Cardiac fibroblast (primary cell): ENCODE results near the gene ANKRD37.
A peak's percentile ranks its signal among the peaks of the same experiment; 100 is the strongest.

Experiments used
- DNase-seq, 2 donors: peaks; one replicate each; pipeline versions ENCODE4 v3.0.0 to v3.0.0-alpha.2; 2010; ENCODE audit warnings: low read depth in 2 of 2
- H3K4me3 ChIP-seq, 2 donors: replicated peaks in 1 of 2; 1 replicate in 1 of 2; 2 replicates in 1 of 2; pipeline ENCODE4 v1.5.1; 2011; ENCODE audit warnings: low read depth in 2 of 2, low read length in 2 of 2, mild to moderate bottlenecking in 2 of 2, moderate library complexity in 1 of 2
- TF ChIP-seq, protein P1 (sequence below): IDR thresholded peaks from one replicate; pipeline ENCODE4 v1.5.1; 2011; ENCODE audit warnings: low read depth, mild to moderate bottlenecking, low read length, inconsistent platforms

ANKRD37 gene

DNA sequence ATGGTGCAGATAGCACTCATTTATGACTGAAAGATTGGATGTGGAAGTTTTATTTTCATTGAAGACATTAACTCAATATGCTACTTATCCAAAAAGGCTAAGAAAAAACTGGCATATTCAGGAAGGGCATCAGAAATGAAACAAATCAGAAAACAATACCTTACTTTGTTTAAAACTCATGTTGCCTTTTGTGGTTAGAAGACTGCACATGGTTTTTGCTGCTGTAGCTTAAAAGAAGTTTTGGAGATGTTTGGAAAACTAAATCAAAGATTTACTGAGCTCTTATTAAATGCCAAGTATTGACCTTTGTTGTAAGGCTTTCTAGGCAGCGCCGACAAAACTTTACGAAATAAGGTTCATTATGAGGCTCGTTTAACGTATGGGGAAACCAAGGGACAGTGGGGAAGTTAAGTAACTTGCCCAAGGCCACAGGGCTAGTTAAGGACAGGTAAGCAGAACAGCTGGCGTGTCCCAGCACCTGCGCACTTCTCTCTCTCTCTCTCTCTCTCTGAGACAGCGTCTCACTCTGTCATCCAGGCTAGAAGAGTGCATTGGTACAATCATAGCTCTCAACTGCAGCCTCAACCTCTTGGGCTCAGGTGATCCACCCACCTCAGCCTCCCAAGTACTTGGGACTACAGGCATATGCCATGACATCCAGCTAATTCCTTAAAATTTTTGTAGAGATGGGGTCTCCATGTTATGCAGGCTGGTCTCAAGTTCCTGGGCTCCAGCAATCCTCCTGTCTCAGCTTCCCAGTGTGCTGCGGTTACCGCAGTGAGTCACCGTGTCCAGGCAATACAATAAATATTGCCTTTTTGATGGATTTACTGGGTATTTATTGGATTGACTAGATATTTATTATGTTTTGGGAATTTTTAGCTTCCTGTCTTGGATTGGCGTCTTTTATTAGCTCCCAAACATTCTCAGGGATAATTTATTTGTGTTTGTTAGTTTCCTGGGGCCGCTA, 17.0 kb upstream of the ANKRD37 start:
- no peak overlapping the region for H3K4me3 ChIP-seq
- TF ChIP-seq, protein P1, sequence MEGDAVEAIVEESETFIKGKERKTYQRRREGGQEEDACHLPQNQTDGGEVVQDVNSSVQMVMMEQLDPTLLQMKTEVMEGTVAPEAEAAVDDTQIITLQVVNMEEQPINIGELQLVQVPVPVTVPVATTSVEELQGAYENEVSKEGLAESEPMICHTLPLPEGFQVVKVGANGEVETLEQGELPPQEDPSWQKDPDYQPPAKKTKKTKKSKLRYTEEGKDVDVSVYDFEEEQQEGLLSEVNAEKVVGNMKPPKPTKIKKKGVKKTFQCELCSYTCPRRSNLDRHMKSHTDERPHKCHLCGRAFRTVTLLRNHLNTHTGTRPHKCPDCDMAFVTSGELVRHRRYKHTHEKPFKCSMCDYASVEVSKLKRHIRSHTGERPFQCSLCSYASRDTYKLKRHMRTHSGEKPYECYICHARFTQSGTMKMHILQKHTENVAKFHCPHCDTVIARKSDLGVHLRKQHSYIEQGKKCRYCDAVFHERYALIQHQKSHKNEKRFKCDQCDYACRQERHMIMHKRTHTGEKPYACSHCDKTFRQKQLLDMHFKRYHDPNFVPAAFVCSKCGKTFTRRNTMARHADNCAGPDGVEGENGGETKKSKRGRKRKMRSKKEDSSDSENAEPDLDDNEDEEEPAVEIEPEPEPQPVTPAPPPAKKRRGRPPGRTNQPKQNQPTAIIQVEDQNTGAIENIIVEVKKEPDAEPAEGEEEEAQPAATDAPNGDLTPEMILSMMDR, result no peak
- no peak for DNase-seq

DNA sequence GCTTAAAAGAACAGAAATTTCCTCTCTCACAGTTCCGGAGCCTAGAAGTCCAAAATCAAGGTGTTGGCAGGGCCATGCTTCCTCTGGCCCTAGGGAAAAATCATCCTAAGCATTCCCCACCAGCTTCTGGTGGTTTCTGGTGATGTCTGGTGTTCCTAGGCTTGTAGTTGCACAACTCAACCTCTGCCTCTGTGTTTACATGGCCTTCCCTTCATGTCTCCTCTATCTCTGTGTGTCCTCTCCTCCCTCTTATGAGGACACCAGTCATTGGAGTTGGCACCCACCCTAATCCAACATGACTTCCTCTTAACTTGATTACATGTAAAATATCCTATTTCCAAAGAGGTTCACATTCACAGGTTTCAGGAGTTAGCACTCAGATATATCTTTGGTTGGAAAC, 16.3 kb upstream of the ANKRD37 start:
- H3K4me3 ChIP-seq, result no peak overlapping the region
- DNase-seq, result no peak
- TF ChIP-seq, protein P1, result no peak

DNA sequence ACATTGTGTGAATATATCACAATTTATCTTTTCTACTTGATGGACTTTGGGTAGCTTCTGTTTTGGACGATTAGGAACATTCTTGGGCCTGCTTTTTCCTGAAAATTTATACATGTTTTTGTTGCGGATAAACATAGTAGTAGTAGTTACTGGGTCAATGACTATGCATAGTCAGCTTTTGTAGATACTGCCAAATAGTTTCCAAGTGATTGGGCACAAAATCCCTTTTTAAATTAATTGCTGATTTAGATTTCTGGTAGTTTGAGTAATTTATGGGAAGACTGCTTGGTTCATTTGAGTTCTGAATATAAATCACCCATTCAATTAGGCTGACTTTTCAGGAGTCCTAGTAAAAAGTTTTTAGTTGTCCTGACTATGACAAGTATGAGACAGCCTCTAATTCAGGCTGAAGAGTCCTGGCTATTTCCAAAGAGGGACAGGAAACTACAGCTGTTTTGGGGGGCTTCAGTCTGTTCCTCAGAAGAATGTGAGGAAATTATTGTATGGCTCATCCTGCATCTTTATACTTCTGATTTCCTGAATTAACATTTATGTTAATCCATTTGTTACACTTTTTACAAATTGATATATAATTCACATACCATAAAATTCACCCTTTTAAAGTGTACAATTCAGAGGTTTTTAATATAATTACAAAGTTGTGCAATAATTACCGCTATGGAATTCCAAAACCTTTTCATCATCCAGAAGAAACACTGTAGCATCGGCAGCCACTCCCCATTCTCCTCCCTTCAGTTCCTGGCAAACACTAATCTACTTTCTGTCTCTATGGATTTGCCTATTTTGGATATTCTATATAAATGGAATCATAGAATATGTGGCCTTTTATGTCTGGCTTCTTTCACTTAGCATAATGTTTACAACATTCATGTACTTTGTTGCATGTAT, 15.1 kb upstream of the ANKRD37 start:
- DNase-seq, result peak; percentile 50 to 55
- TF ChIP-seq, protein P1, result no peak
- H3K4me3 ChIP-seq, result no peak overlapping the region

DNA sequence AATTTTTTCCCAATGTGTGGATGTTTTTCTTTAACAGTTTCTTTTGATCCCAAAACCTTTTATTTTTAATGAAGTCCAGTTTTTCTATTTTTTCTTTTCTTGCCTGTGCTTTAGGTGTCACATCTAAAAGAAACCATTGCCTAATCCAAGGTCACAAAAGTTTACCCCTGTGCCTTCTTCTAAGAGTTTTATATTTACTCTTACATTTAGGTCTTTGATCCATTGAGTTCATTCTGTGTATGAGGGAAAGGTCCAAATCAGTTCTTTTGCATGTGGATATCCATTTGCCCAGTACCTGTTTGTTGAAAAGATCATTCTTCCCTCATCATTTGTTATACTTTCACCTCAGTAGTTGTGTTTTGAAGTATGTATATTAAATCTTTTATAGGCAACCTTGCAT, 13.9 kb upstream of the ANKRD37 start:
- TF ChIP-seq, protein P1, result no peak
- H3K4me3 ChIP-seq, result no peak overlapping the region

DNA sequence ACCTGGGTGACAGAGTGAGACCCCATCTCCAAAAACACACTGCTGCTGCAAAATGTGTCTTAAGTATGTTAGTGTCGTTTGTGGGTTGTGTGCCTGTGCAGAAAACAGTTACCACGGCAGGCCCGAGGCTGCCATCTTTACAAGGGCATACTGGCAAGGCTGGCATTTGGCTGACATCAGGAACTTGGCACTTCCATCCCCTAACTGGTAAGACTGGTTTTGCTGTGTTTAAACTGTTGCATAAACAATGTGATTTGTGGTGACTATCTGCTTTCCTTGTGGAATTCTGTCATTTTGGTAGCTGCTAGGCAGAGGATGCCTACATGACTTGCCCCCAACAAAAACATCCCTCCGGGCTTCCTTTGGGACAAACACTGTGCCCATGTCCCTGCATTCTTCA, 13.2 kb upstream of the ANKRD37 start:
- no peak overlapping the region for H3K4me3 ChIP-seq
- TF ChIP-seq, protein P1, result no peak
- no peak for DNase-seq

More for the DNA sequence above, 13.9 kb upstream of the ANKRD37 start:
- no peak for DNase-seq

DNA sequence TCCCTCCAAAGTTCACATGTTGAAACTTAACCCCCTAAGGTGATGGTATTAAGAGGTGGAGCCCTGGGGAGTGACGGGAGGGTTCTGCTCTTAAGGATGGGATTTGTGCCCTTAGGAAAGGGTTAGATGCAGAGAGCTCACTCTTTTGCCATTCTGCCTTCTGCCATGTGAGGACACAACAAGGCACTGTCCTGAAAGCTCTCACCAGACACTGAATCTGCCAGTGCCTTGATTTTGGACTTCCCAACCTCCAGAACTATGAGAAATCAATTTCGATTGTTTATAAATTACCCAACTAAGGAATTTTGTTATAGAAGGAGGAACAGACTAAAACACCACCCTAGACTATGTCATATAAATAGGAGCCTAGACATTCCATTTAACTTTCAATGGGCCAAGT, 12.6 kb upstream of the ANKRD37 start:
- TF ChIP-seq, protein P1, result no peak
- no peak overlapping the region for H3K4me3 ChIP-seq
- no peak for DNase-seq
